Fibroblast of lung (primary cell): Measurements from ENCODE around the gene EXOC6.

Experiments
- CTCF ChIP-seq, 2 donors: IDR thresholded peaks in 1 of 2; conservative IDR thresholded peaks in 1 of 2; 1 replicate in 1 of 2; 2 replicates in 1 of 2; pipeline ENCODE4 v1.5.1; 2011 to 2012; ENCODE audit warnings: low read length in 2 of 2, control low read depth in 1 of 2, inconsistent platforms in 1 of 2, low read depth in 1 of 2, mild to moderate bottlenecking in 1 of 2
- EZH2 ChIP-seq: IDR thresholded peaks from 2 replicates; pipeline ENCODE4 v1.5.1; 2012; ENCODE audit warnings: low read length, control low read depth, mild to moderate bottlenecking; ENCODE audit errors: missing control alignments

DNA sequence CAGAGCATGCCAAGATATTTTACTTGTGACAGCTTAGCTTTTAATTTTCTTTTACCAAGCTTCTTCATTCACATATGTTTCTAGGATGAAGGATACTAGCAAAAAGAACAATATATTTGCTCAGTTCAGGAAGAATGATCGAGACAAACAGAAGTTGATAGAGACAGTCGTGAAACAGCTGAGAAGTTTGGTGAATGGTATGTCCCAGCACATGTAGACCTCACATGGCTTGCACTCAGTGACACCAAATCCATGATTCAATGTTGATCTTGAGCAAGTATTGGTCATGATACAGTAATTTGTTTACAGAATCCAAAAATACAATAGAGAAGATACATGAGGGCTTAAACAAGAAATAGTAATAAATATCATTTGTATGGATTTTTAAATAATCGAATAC, 209.8 kb downstream of the EXOC6 start:
- TF ChIP-seq CTCF (conservative IDR thresholded peaks at IDR 0.05 in 1 of 2, IDR thresholded peaks at IDR 0.05 in 1 of 2; ENCODE audit: low read depth in 1 of 2, low read length in 2 of 2) (no peak), EZH2 (no peak)
